Neural progenitor cell (in vitro differentiated cells): ENCODE measurements around the gene CTU1. TPM values are rescaled to one million over a fixed set of nuclear protein-coding genes. Genes with fewer than 3 reads are reported as not detected.

Source experiments
- DNase-seq: peaks from one replicate; pipeline ENCODE4 v3.0.0-alpha.2; 2016; ENCODE audit warnings: low spot score
- H2AFZ ChIP-seq: fragments of 200-600 bp; sonication (generic); replicated peaks from 2 replicates; pipeline ENCODE4 v1.6.1; 2016; ENCODE audit warnings: antibody characterized with exemption
- H3F3A ChIP-seq: fragments of 200-600 bp; sonication (generic); 2 replicates; pipeline ENCODE4 v1.6.1; 2016; ENCODE audit warnings: antibody characterized with exemption, low read depth
- H3K27ac ChIP-seq: fragments of 200-600 bp; sonication (generic); 2 replicates; pipeline ENCODE4 v1.5.1; 2016; ENCODE audit warnings: mild to moderate bottlenecking
- H3K27me3 ChIP-seq: fragments of 200-600 bp; sonication (generic); 2 replicates; pipeline ENCODE4 v1.6.1; 2016; ENCODE audit warnings: mild to moderate bottlenecking, moderate library complexity
- H3K36me3 ChIP-seq: fragments of 200-600 bp; sonication (generic); 2 replicates; pipeline ENCODE4 v1.5.1; 2016
- H3K4me1 ChIP-seq: fragments of 200-600 bp; sonication (generic); 2 replicates; pipeline ENCODE4 v1.6.1; 2016; ENCODE audit warnings: mixed run types
- H3K4me2 ChIP-seq: fragments of 200-600 bp; sonication (generic); 2 replicates; pipeline ENCODE4 v1.6.1; 2016
- H3K4me3 ChIP-seq: fragments of 200-600 bp; sonication (generic); 2 replicates; pipeline ENCODE4 v1.5.1; 2016
- H3K79me2 ChIP-seq: fragments of 200-600 bp; sonication (generic); 2 replicates; pipeline ENCODE4 v1.6.1; 2016; ENCODE audit warnings: low read depth
- H3K9ac ChIP-seq: fragments of 200-600 bp; sonication (generic); 2 replicates; pipeline ENCODE4 v1.6.1; 2016
- H3K9me3 ChIP-seq: fragments of 200-600 bp; sonication (generic); 2 replicates; pipeline ENCODE4 v1.5.1; 2016; ENCODE audit warnings: low read depth
- H4K20me1 ChIP-seq: fragments of 200-600 bp; sonication (generic); 2 replicates; pipeline ENCODE4 v1.6.1; 2016; ENCODE audit warnings: low read depth
- H3K27ac Mint-ChIP-seq: 3 replicates; pipeline ENCODE4 v1.8.0; 2021; ENCODE audit warnings: mixed read lengths
- H3K27me3 Mint-ChIP-seq: 2 replicates; pipeline ENCODE4 v1.8.0; 2022; ENCODE audit warnings: low read depth, mild to moderate bottlenecking, inconsistent platforms, moderate library complexity, mixed read lengths; ENCODE audit not compliant: insufficient read depth
- H3K36me3 Mint-ChIP-seq: 3 replicates; pipeline ENCODE4 v1.8.0; 2021; ENCODE audit warnings: mixed read lengths
- H3K4me1 Mint-ChIP-seq: 3 replicates; pipeline ENCODE4 v1.8.0; 2021; ENCODE audit warnings: mixed read lengths
- H3K4me3 Mint-ChIP-seq: 3 replicates; pipeline ENCODE4 v1.8.0; 2021; ENCODE audit warnings: mild to moderate bottlenecking, moderate library complexity, mixed read lengths
- H3K9me3 Mint-ChIP-seq: 3 replicates; pipeline ENCODE4 v1.8.0; 2020; ENCODE audit warnings: mixed read lengths
- CTCF ChIP-seq: fragments of 200-600 bp; sonication (generic); IDR thresholded peaks from 2 replicates; pipeline ENCODE4 v1.5.1; 2017; ENCODE audit warnings: antibody characterized with exemption, mild to moderate bottlenecking
- EZH2 ChIP-seq: fragments of 200-600 bp; sonication (generic); IDR thresholded peaks from 2 replicates; pipeline ENCODE4 v1.6.1; 2017; ENCODE audit warnings: antibody characterized with exemption, mild to moderate bottlenecking, moderate library complexity
- EZH2phosphoT487 ChIP-seq: fragments of 200-600 bp; sonication (generic); IDR thresholded peaks from 2 replicates; pipeline ENCODE4 v1.6.1; 2017; ENCODE audit warnings: antibody characterized with exemption
- total RNA-seq: library from RNA; depleted of rRNA; stranded (reverse); fragments of >200 nt; gene quantifications from 2 replicates; pipeline ENCODE4 v1.2.3, GENCODE V29; 2015; ENCODE audit warnings: low replicate concordance

Gene CTU1
- total RNA-seq, 1 donor from 2014 or later, result 0.24 TPM

- Mint-ChIP-seq H3K27me3 (peaks cover 6% of the 10 kb centered on the region), H3K27ac (no peak overlapping the region), H3K4me1 (peaks cover 3% of the 10 kb centered on the region), H3K4me3 (no peak overlapping the region), H3K36me3 (no peaks in the 10 kb centered on the region), H3K9me3 (no peaks in the 10 kb centered on the region)
- Histone ChIP-seq H3K9me3 (no peaks in the 10 kb centered on the region), H3K79me2 (no peaks in the 10 kb centered on the region), H3F3A (no peaks in the 10 kb centered on the region), H3K4me1 (no peaks in the 10 kb centered on the region), H3K27me3 (no peaks in the 10 kb centered on the region), H3K4me2 (no peak overlapping the region), H3K9ac (no peak overlapping the region), H2AFZ (no peak overlapping the region), H3K27ac (no peak overlapping the region), H3K4me3 (no peak overlapping the region), H4K20me1 (no peaks in the 10 kb centered on the region), H3K36me3 (no peaks in the 10 kb centered on the region)
- TF ChIP-seq EZH2 (no peak), EZH2phosphoT487 (no peak), CTCF (no peak)
- DNase-seq, result no peak
Observed at GRCh38 chr19:51127755-51128154, 19.5 kb upstream of the CTU1 start.

- H3K36me3 Mint-ChIP-seq, result no peaks in the 10 kb centered on the region
- no peak overlapping the region for H3K4me3 Mint-ChIP-seq
- Histone ChIP-seq H2AFZ (no peak overlapping the region), H3K9ac (peak overlapping the region; percentile 0), H3F3A (no peaks in the 10 kb centered on the region), H3K27ac (no peak overlapping the region), H3K4me2 (no peak overlapping the region), H3K79me2 (no peaks in the 10 kb centered on the region), H3K27me3 (no peaks in the 10 kb centered on the region), H3K4me1 (no peaks in the 10 kb centered on the region), H3K36me3 (no peaks in the 10 kb centered on the region), H3K9me3 (no peaks in the 10 kb centered on the region), H4K20me1 (no peaks in the 10 kb centered on the region), H3K4me3 (no peak overlapping the region)
- TF ChIP-seq EZH2 (no peak), EZH2phosphoT487 (no peak), CTCF (no peak)
- DNase-seq, result no peak
- H3K4me1 Mint-ChIP-seq, result peaks cover under 1% of the 10 kb centered on the region
- H3K27ac Mint-ChIP-seq, result no peak overlapping the region
- H3K27me3 Mint-ChIP-seq, result peaks cover 7% of the 10 kb centered on the region
- no peaks in the 10 kb centered on the region for H3K9me3 Mint-ChIP-seq
Observed at GRCh38 chr19:51127032-51127431, 18.8 kb upstream of the CTU1 start.

GRCh38 chr19:51125421-51126075 is 17.3 kb upstream of the CTU1 start:
- Mint-ChIP-seq H3K27me3 (peaks cover 8% of the 10 kb centered on the region), H3K4me3 (no peak overlapping the region), H3K4me1 (no peaks in the 10 kb centered on the region), H3K27ac (no peak overlapping the region), H3K9me3 (no peaks in the 10 kb centered on the region), H3K36me3 (no peaks in the 10 kb centered on the region)
- Histone ChIP-seq H3K36me3 (no peaks in the 10 kb centered on the region), H3K4me2 (no peak overlapping the region), H3K4me1 (no peaks in the 10 kb centered on the region), H3K9ac (no peak overlapping the region), H3F3A (no peaks in the 10 kb centered on the region), H3K4me3 (no peak overlapping the region), H3K27ac (no peak overlapping the region), H3K9me3 (no peaks in the 10 kb centered on the region), H4K20me1 (no peaks in the 10 kb centered on the region), H3K79me2 (no peaks in the 10 kb centered on the region), H2AFZ (no peak overlapping the region), H3K27me3 (no peaks in the 10 kb centered on the region)
- TF ChIP-seq EZH2phosphoT487 (no peak), CTCF (no peak), EZH2 (no peak)
- DNase-seq, result no peak
